PC-9 (cell line): ENCODE measurements around the gene WDR49. TPM values are rescaled to one million over a fixed set of nuclear protein-coding genes. Genes with fewer than 3 reads are reported as not detected.

Experiments
- BruUV-seq: library from RNA; stranded (reverse); fragments of 400-500 nt; replicated peaks from 2 replicates; lab custom pipeline; 2021; lab: Mats Ljungman, UMichigan
- CTCF ChIA-PET: fragments of 300-600 bp; sonication (Branson Sonifier 250); formaldehyde crosslinking; loops from one replicate; lab custom pipeline; 2022; ENCODE audit warnings: antibody characterized with exemption; lab: Charles Lee
- POLR2A ChIA-PET: fragments of 300-600 bp; sonication (Branson Sonifier 250); formaldehyde crosslinking; loops from one replicate; lab custom pipeline; 2022; ENCODE audit warnings: antibody characterized with exemption; ENCODE audit not compliant: unreplicated experiment; lab: Charles Lee
- DNase-seq, 2 experiments: peaks; one replicate each; pipeline versions ENCODE4 v3.0.0 to v3.0.0-alpha.2; 2015 to 2022; ENCODE audit warnings: mixed read lengths in 1 of 2
- H2AFZ ChIP-seq: fragments of 200-600 bp; sonication (generic); 2 replicates; pipeline ENCODE4 v1.8.1; 2017; ENCODE audit warnings: antibody characterized with exemption
- H3F3A ChIP-seq: fragments of 200-600 bp; sonication (generic); 2 replicates; pipeline ENCODE4 v1.8.1; 2017; ENCODE audit warnings: antibody characterized with exemption, mild to moderate bottlenecking, low read depth; ENCODE audit not compliant: insufficient read depth
- H3K27ac ChIP-seq: fragments of 200-600 bp; sonication (generic); 2 replicates; pipeline ENCODE4 v1.6.1; 2016; ENCODE audit warnings: mixed run types
- H3K27me3 ChIP-seq: fragments of 200-600 bp; sonication (generic); 2 replicates; pipeline ENCODE4 v1.6.1; 2016; ENCODE audit warnings: low read depth, mixed run types; ENCODE audit not compliant: insufficient read depth
- H3K36me3 ChIP-seq: fragments of 200-600 bp; sonication (generic); 2 replicates; pipeline ENCODE4 v1.6.1; 2016; ENCODE audit warnings: low read depth, mixed run types
- H3K4me1 ChIP-seq: fragments of 200-600 bp; sonication (generic); replicated peaks from 2 replicates; pipeline ENCODE4 v1.6.1; 2016; ENCODE audit warnings: mixed run types; ENCODE audit not compliant: insufficient read depth
- H3K4me2 ChIP-seq: fragments of 200-600 bp; sonication (generic); 2 replicates; pipeline ENCODE4 v1.6.1; 2017; ENCODE audit warnings: mixed run types
- H3K4me3 ChIP-seq: fragments of 200-600 bp; sonication (generic); 2 replicates; pipeline ENCODE4 v1.6.1; 2016; ENCODE audit warnings: mixed run types
- H3K79me2 ChIP-seq: fragments of 200-600 bp; sonication (generic); 2 replicates; pipeline ENCODE4 v1.6.1; 2017; ENCODE audit warnings: low read depth, mixed run types
- H3K9me2 ChIP-seq: fragments of 200-600 bp; sonication (generic); 2 replicates; pipeline ENCODE4 v1.8.1; 2017; ENCODE audit warnings: mild to moderate bottlenecking; ENCODE audit not compliant: insufficient read depth
- H3K9me3 ChIP-seq: fragments of 200-600 bp; sonication (generic); 2 replicates; pipeline ENCODE4 v1.8.1; 2016; ENCODE audit warnings: low read depth; ENCODE audit not compliant: insufficient read depth
- H4K20me1 ChIP-seq: fragments of 200-600 bp; sonication (generic); 2 replicates; pipeline ENCODE4 v1.8.1; 2017; ENCODE audit not compliant: insufficient read depth
- EZH2 ChIP-seq: fragments of 200-600 bp; sonication (generic); IDR thresholded peaks from 2 replicates; pipeline ENCODE4 v1.8.0; 2017; ENCODE audit warnings: antibody characterized with exemption, low read depth
- intact Hi-C: fragments of 100-400 bp; cut with micrococcal nuclease; formaldehyde crosslinking; loops from one replicate; pipeline ENCODE4 v1.10.0; 2022; ENCODE audit not compliant: unreplicated experiment
- total RNA-seq: library from RNA; stranded (reverse); gene quantifications from 2 replicates; pipeline ENCODE4 v1.2.3, GENCODE V29; 2021
- TF ChIP-seq, protein P1 (sequence below): fragments of 200-600 bp; sonication (generic); conservative IDR thresholded peaks from 2 replicates; pipeline ENCODE4 v1.6.1; 2017; ENCODE audit warnings: mixed run types, antibody characterized with exemption, mild to moderate bottlenecking, moderate library complexity

Gene WDR49
- total RNA-seq, 1 experiment from 2014 or later: 0.28 TPM

DNA sequence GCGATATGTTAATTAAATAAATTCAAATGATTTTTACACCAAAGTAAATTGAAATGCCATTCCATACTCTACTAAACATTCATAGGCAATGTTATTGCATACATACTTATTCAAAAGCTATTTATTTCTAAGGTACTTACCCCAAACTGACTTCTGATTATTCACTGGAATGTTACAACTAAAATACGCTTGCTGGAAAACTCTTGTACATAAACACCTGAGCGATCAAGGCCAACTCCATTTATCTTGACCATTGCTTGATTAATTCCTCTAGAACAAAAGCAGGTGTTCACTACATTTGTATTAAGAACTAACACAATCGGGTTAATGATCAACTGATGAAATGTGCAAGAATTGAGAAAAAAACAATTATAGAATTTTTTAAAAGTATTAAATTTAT, 179.9 kb downstream of the WDR49 start, which contains the start of gene SERPINI2:
SERPINI2 (minus strand) TSS at position 180 of the 400 bp plus-strand sequence. CDS start 2,208 bp downstream, outside the sequence.
- H3K27me3 ChIP-seq: no peaks in the 10 kb centered on the region
- no peaks in the 10 kb centered on the region for H3K4me1 ChIP-seq
- H2AFZ ChIP-seq: no peak within 1 kb of the TSS
- H3K36me3 ChIP-seq: no peaks in the 10 kb centered on the region
- TF ChIP-seq, protein P1, sequence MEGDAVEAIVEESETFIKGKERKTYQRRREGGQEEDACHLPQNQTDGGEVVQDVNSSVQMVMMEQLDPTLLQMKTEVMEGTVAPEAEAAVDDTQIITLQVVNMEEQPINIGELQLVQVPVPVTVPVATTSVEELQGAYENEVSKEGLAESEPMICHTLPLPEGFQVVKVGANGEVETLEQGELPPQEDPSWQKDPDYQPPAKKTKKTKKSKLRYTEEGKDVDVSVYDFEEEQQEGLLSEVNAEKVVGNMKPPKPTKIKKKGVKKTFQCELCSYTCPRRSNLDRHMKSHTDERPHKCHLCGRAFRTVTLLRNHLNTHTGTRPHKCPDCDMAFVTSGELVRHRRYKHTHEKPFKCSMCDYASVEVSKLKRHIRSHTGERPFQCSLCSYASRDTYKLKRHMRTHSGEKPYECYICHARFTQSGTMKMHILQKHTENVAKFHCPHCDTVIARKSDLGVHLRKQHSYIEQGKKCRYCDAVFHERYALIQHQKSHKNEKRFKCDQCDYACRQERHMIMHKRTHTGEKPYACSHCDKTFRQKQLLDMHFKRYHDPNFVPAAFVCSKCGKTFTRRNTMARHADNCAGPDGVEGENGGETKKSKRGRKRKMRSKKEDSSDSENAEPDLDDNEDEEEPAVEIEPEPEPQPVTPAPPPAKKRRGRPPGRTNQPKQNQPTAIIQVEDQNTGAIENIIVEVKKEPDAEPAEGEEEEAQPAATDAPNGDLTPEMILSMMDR: no peak
- no peak for TF ChIP-seq EZH2
- DNase-seq: no peak
- H3K4me3 ChIP-seq: no peak within 1 kb of the TSS
- H3K9me3 ChIP-seq: no peaks in the 10 kb centered on the region
- ChIA-PET POLR2A (no interaction called here), CTCF (no interaction called here)
- no peaks in the 10 kb centered on the region for H4K20me1 ChIP-seq
- no peaks in the 10 kb centered on the region for H3K79me2 ChIP-seq
- intact Hi-C loops: no loop called here
- no TSS peak for BruUV-seq
- H3K9me2 ChIP-seq: no peaks in the 10 kb centered on the region
- H3F3A ChIP-seq: no peaks in the 10 kb centered on the region
- H3K4me2 ChIP-seq: no peak within 1 kb of the TSS
- H3K27ac ChIP-seq: no peak within 1 kb of the TSS

DNA sequence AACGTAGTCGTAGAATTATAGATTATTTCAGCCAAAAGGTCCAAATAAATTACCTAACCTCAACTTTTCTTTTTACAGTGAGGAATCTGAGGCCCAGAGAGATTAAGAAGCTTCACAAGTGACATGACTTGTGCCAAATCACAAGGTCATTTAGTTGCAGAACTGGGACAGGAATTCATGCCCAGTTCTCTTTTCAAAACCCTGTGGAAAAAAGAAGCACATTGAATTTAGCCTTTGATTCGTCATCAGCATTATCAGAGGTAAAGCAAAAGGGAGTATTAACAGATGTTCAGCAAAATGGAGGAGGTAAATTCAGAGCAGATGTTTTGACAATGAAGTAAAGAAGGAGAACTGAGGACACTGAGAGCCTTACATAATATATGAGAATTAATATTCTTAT, 184.4 kb downstream of the WDR49 start:
- H3K4me2 ChIP-seq: no peak overlapping the region
- BruUV-seq: no TSS peak
- H4K20me1 ChIP-seq: no peaks in the 10 kb centered on the region
- DNase-seq: no peak
- ChIA-PET CTCF (no interaction called here), POLR2A (no interaction called here)
- TF ChIP-seq, protein P1: no peak
- no peak for TF ChIP-seq EZH2
- no peak overlapping the region for H2AFZ ChIP-seq
- no peaks in the 10 kb centered on the region for H3K9me2 ChIP-seq
- H3K27ac ChIP-seq: no peak overlapping the region
- H3K27me3 ChIP-seq: no peaks in the 10 kb centered on the region
- no peaks in the 10 kb centered on the region for H3F3A ChIP-seq
- no peak overlapping the region for H3K4me3 ChIP-seq
- no peaks in the 10 kb centered on the region for H3K9me3 ChIP-seq
- no peaks in the 10 kb centered on the region for H3K36me3 ChIP-seq
- intact Hi-C loops: no loop called here
- no peaks in the 10 kb centered on the region for H3K4me1 ChIP-seq
- H3K79me2 ChIP-seq: no peaks in the 10 kb centered on the region

DNA sequence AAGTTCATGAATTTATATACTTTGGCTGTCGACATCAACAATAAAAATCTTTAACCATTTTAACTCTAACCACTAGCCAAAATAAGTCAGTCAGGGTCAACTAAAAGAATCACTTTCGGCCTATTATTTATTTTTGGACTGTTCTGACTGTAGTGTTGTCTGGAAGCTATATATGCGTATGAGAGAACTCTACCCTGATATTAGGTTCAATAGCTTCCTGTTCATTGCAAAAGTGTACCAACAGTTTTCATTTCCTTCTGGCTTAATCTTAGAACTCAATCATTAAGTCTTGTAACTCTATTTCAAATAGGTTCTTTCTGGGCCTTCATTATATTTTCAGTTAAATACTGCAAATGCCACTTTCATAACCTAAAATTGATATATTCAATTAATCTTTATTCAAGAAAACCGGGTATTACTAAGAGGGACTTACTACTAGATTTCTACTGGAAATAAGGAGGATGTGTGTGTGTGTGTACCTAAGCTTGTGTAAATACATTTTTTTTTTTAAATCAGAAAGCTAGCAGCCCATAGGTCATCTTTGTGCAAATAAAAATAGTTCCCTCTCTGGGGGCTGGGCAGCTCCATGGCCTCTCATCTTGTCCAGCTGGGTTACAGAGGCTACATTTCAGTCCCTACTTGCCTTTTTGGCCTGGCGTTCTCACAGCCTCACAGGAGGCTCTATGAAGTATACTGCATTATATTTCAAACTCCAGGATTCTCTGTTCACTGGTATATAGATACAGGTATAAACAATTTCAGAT, 185.7 kb downstream of the WDR49 start:
- TF ChIP-seq, protein P1: no peak
- TF ChIP-seq EZH2: no peak
- Histone ChIP-seq H3K4me1 (no peaks in the 10 kb centered on the region), H3F3A (no peaks in the 10 kb centered on the region), H3K4me2 (no peak overlapping the region), H3K9me3 (no peaks in the 10 kb centered on the region), H3K27me3 (no peaks in the 10 kb centered on the region), H3K79me2 (no peaks in the 10 kb centered on the region), H3K9me2 (no peaks in the 10 kb centered on the region), H4K20me1 (no peaks in the 10 kb centered on the region), H3K36me3 (no peaks in the 10 kb centered on the region), H2AFZ (no peak overlapping the region), H3K4me3 (no peak overlapping the region), H3K27ac (no peak overlapping the region)
- no TSS peak for BruUV-seq
- CTCF ChIA-PET: no interaction called here
- POLR2A ChIA-PET: no interaction called here
- DNase-seq: no peak
- intact Hi-C loops: no loop called here
